Liver (tissue), 3 donors: ENCODE data around the gene THSD4.

Source experiments
- ATF3 ChIP-seq: IDR thresholded peaks from 2 replicates; pipeline ENCODE4 v1.6.1; 2016; ENCODE audit warnings: antibody characterized with exemption
- CTCF ChIP-seq: fragments of 150-350 bp; IDR thresholded peaks from 2 replicates; pipeline ENCODE4 v1.5.1; 2017; ENCODE audit warnings: improper control_type of control experiment, low read depth, low read length; ENCODE audit not compliant: missing input control
- EGR1 ChIP-seq, 2 donors: IDR thresholded peaks; 2 replicates each; pipeline ENCODE4 v1.6.1; 2016 to 2018; ENCODE audit warnings: antibody characterized with exemption in 2 of 2, low read depth in 2 of 2
- GABPA ChIP-seq, 2 donors: IDR thresholded peaks in 1 of 2; conservative IDR thresholded peaks in 1 of 2; 2 replicates each; pipeline ENCODE4 v1.6.1; 2016; ENCODE audit warnings: antibody characterized with exemption in 2 of 2, mild to moderate bottlenecking in 1 of 2, moderate library complexity in 1 of 2
- MAX ChIP-seq: IDR thresholded peaks from 2 replicates; pipeline ENCODE4 v1.6.1; 2016; ENCODE audit warnings: antibody characterized with exemption
- NR2F2 ChIP-seq: IDR thresholded peaks from 2 replicates; pipeline ENCODE4 v1.6.1; 2016; ENCODE audit warnings: antibody characterized with exemption
- RAD21 ChIP-seq, 2 donors: IDR thresholded peaks; 2 replicates each; pipeline ENCODE4 v1.6.1; 2016; ENCODE audit warnings: antibody characterized with exemption in 2 of 2, mild to moderate bottlenecking in 2 of 2
- REST ChIP-seq: IDR thresholded peaks from 2 replicates; pipeline ENCODE4 v1.6.1; 2016; ENCODE audit warnings: antibody characterized with exemption, mild to moderate bottlenecking
- RXRA ChIP-seq, 2 donors: IDR thresholded peaks; 2 replicates each; pipeline ENCODE4 v1.6.1; 2017 to 2018; ENCODE audit warnings: antibody characterized with exemption in 2 of 2, mild to moderate bottlenecking in 1 of 2
- SP1 ChIP-seq: IDR thresholded peaks from 2 replicates; pipeline ENCODE4 v1.6.1; 2018; ENCODE audit warnings: antibody characterized with exemption, mild to moderate bottlenecking
- TAF1 ChIP-seq: conservative IDR thresholded peaks from 2 replicates; pipeline ENCODE4 v1.6.1; 2016; ENCODE audit warnings: antibody characterized with exemption, mild to moderate bottlenecking
- YY1 ChIP-seq: IDR thresholded peaks from 2 replicates; pipeline ENCODE4 v1.6.1; 2016; ENCODE audit warnings: antibody characterized with exemption, mild to moderate bottlenecking
- TF ChIP-seq, protein P1 (sequence below): IDR thresholded peaks from 2 replicates; pipeline ENCODE4 v1.6.1; 2016; ENCODE audit warnings: antibody characterized with exemption
- donor health status: healthy.
- donor health status: healthy.

DNA sequence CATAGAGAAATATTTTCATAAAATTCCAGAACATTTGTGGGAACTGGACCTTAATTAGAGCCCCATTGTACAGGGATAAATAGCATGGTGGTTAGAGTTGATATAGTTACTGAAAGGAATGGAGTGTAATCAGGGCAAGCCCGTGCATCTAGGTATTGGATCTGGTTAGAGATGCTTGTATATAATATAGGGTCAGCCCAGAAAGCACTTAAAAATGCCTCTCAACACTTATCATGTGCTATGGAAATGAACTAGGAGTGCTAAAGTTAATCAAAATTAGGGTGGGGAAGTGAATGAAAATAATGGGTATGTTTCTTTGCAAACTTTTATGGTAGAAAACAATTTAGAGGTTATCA, 386.8 kb downstream of the THSD4 start:
- no peak for TF ChIP-seq CTCF
- no peak for TF ChIP-seq TAF1
- no peak for TF ChIP-seq REST
- no peak for TF ChIP-seq YY1
- TF ChIP-seq, protein P1, sequence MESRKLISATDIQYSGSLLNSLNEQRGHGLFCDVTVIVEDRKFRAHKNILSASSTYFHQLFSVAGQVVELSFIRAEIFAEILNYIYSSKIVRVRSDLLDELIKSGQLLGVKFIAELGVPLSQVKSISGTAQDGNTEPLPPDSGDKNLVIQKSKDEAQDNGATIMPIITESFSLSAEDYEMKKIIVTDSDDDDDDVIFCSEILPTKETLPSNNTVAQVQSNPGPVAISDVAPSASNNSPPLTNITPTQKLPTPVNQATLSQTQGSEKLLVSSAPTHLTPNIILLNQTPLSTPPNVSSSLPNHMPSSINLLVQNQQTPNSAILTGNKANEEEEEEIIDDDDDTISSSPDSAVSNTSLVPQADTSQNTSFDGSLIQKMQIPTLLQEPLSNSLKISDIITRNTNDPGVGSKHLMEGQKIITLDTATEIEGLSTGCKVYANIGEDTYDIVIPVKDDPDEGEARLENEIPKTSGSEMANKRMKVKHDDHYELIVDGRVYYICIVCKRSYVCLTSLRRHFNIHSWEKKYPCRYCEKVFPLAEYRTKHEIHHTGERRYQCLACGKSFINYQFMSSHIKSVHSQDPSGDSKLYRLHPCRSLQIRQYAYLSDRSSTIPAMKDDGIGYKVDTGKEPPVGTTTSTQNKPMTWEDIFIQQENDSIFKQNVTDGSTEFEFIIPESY: no peak
- TF ChIP-seq RAD21 (IDR thresholded peaks at IDR 0.05): no peak
- TF ChIP-seq RXRA (IDR thresholded peaks at IDR 0.05): no peak
- no peak for TF ChIP-seq EGR1 (IDR thresholded peaks at IDR 0.05; ENCODE audit: low read depth in 2 of 2)
- TF ChIP-seq MAX: no peak
- TF ChIP-seq SP1: no peak
- TF ChIP-seq GABPA (IDR thresholded peaks at IDR 0.05 in 1 of 2, conservative IDR thresholded peaks at IDR 0.05 in 1 of 2): no peak
- no peak for TF ChIP-seq ATF3
- no peak for TF ChIP-seq NR2F2
